GM23338 (cell line): ENCODE results near the gene ZNF236.

Experiments used
- CREB1 ChIP-seq: fragments of 250-450 bp; sonication (Bioruptor Pico); IDR thresholded peaks from 2 replicates; pipeline ENCODE4 v1.5.0; 2020; ENCODE audit warnings: low read depth, mild to moderate bottlenecking, moderate library complexity
- EZH2 ChIP-seq: fragments of 200-600 bp; sonication (generic); IDR thresholded peaks from one replicate; pipeline ENCODE4 v1.8.0; 2017; ENCODE audit warnings: antibody characterized with exemption, mild to moderate bottlenecking, low read depth; ENCODE audit not compliant: unreplicated experiment
- EZH2phosphoT487 ChIP-seq: fragments of 200-600 bp; sonication (generic); IDR thresholded peaks from one replicate; pipeline ENCODE4 v1.8.1; 2018; ENCODE audit warnings: antibody characterized with exemption; ENCODE audit not compliant: unreplicated experiment
- JUNB ChIP-seq: IDR thresholded peaks from one replicate; pipeline ENCODE4 v1.6.1; 2016; ENCODE audit warnings: antibody characterized with exemption; ENCODE audit not compliant: unreplicated experiment
- NANOG ChIP-seq: IDR thresholded peaks from 2 replicates; pipeline ENCODE4 v1.6.1; 2016; ENCODE audit warnings: antibody characterized with exemption, borderline replicate concordance
- POLR2AphosphoS5 ChIP-seq: IDR thresholded peaks from 2 replicates; pipeline ENCODE4 v1.6.1; 2016; ENCODE audit warnings: antibody characterized with exemption, low read depth
- STAT1 ChIP-seq: IDR thresholded peaks from one replicate; pipeline ENCODE4 v1.6.1; 2016; ENCODE audit warnings: antibody characterized with exemption; ENCODE audit not compliant: unreplicated experiment
- ZNF331 ChIP-seq: fragments of 250-450 bp; sonication (Bioruptor Pico); IDR thresholded peaks from 2 replicates; pipeline ENCODE4 v1.5.0; 2020; ENCODE audit warnings: low read depth, mild to moderate bottlenecking, moderate library complexity
- TF ChIP-seq, protein P1 (sequence below), 2 experiments: fragments of 200-600 bp in 1 of 2; sonication (generic) in 1 of 2; conservative IDR thresholded peaks; 2 replicates each; pipeline versions ENCODE4 v1.5.1 to v1.6.1; 2016 to 2017; ENCODE audit warnings: antibody characterized with exemption in 2 of 2, low read depth in 2 of 2, mild to moderate bottlenecking in 2 of 2, moderate library complexity in 1 of 2
- TF ChIP-seq, protein P2 (sequence below): IDR thresholded peaks from one replicate; pipeline ENCODE4 v1.6.1; 2018; ENCODE audit warnings: antibody characterized with exemption; ENCODE audit not compliant: unreplicated experiment

DNA sequence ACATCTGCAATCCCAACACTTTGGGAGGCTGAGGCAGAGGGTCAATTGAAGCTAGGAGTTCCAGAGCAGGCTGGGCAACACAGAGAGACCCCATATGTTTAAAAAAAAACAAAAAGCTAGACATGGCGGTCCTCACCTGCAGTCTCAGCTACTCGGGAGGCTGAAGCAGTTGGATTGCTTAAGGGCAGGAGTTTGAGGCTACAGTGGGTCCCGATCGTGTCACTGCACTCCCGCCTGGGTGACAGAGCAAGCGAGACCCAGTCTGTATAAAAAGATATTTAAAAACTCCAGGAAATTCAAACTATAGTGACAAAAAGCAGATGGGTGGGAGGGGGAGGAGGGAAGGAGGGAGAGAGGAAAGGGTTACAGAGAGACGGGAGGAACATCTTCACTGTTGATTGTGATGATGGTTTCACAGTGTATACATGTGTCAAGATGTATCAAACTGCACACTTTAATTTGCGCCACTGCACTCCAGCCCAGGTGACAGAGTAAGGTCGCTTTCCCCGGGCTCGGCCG lies 942 bp upstream of the ZNF236 start:
- TF ChIP-seq, protein P1, sequence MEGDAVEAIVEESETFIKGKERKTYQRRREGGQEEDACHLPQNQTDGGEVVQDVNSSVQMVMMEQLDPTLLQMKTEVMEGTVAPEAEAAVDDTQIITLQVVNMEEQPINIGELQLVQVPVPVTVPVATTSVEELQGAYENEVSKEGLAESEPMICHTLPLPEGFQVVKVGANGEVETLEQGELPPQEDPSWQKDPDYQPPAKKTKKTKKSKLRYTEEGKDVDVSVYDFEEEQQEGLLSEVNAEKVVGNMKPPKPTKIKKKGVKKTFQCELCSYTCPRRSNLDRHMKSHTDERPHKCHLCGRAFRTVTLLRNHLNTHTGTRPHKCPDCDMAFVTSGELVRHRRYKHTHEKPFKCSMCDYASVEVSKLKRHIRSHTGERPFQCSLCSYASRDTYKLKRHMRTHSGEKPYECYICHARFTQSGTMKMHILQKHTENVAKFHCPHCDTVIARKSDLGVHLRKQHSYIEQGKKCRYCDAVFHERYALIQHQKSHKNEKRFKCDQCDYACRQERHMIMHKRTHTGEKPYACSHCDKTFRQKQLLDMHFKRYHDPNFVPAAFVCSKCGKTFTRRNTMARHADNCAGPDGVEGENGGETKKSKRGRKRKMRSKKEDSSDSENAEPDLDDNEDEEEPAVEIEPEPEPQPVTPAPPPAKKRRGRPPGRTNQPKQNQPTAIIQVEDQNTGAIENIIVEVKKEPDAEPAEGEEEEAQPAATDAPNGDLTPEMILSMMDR (conservative IDR thresholded peaks at IDR 0.05; ENCODE audit: low read depth in 2 of 2): no peak
- TF ChIP-seq, protein P2, sequence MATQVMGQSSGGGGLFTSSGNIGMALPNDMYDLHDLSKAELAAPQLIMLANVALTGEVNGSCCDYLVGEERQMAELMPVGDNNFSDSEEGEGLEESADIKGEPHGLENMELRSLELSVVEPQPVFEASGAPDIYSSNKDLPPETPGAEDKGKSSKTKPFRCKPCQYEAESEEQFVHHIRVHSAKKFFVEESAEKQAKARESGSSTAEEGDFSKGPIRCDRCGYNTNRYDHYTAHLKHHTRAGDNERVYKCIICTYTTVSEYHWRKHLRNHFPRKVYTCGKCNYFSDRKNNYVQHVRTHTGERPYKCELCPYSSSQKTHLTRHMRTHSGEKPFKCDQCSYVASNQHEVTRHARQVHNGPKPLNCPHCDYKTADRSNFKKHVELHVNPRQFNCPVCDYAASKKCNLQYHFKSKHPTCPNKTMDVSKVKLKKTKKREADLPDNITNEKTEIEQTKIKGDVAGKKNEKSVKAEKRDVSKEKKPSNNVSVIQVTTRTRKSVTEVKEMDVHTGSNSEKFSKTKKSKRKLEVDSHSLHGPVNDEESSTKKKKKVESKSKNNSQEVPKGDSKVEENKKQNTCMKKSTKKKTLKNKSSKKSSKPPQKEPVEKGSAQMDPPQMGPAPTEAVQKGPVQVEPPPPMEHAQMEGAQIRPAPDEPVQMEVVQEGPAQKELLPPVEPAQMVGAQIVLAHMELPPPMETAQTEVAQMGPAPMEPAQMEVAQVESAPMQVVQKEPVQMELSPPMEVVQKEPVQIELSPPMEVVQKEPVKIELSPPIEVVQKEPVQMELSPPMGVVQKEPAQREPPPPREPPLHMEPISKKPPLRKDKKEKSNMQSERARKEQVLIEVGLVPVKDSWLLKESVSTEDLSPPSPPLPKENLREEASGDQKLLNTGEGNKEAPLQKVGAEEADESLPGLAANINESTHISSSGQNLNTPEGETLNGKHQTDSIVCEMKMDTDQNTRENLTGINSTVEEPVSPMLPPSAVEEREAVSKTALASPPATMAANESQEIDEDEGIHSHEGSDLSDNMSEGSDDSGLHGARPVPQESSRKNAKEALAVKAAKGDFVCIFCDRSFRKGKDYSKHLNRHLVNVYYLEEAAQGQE: no peak
- TF ChIP-seq ZNF331 (CRISPR knock-in tag) (no peak), POLR2AphosphoS5 (no peak), JUNB (no peak), EZH2phosphoT487 (no peak), EZH2 (no peak), NANOG (no peak), CREB1 (CRISPR knock-in tag) (no peak), STAT1 (no peak)
